PFSK-1 (cell line): ENCODE data around the gene PDSS1.

ENCODE experiments used
- FOXP2 ChIP-seq: optimal IDR thresholded peaks from 2 replicates; pipeline ENCODE3; 2011; ENCODE audit warnings: borderline replicate concordance, control low read depth, inconsistent platforms; ENCODE audit not compliant: insufficient read depth; ENCODE audit errors: extremely low read length, extremely low read depth
- POLR2AphosphoS5 ChIP-seq: IDR thresholded peaks from 2 replicates; pipeline ENCODE4 v1.6.1; 2012; ENCODE audit warnings: low read depth, mild to moderate bottlenecking, control low read depth, low read length, moderate library complexity
- REST ChIP-seq, 2 experiments: IDR thresholded peaks; 2 replicates each; pipeline versions ENCODE4 v1.6.1 to v1.8.0; 2011 to 2012; ENCODE audit warnings: low read depth in 2 of 2, low read length in 2 of 2, control low read depth in 1 of 2, inconsistent platforms in 1 of 2, mild to moderate bottlenecking in 1 of 2, moderate library complexity in 1 of 2; ENCODE audit not compliant: insufficient read depth in 1 of 2
- SIN3A ChIP-seq: IDR thresholded peaks from 2 replicates; pipeline ENCODE4 v1.6.1; 2012; ENCODE audit warnings: mild to moderate bottlenecking, low read length, moderate library complexity, borderline replicate concordance; ENCODE audit not compliant: insufficient read depth
- TAF1 ChIP-seq: IDR thresholded peaks from 2 replicates; pipeline ENCODE4 v1.6.1; 2012; ENCODE audit warnings: low read length, control low read depth, borderline replicate concordance; ENCODE audit not compliant: insufficient read depth

Gene PDSS1

GRCh38 chr10:26790221-26790995 lies 92.9 kb downstream of the PDSS1 start:
- TF ChIP-seq FOXP2: no peak
- no peak for TF ChIP-seq SIN3A
- no peak for TF ChIP-seq TAF1
- TF ChIP-seq REST (IDR thresholded peaks at IDR 0.05; ENCODE audit: insufficient read depth in 1 of 2, low read depth in 2 of 2, low read length in 2 of 2): no peak
- TF ChIP-seq POLR2AphosphoS5: no peak

- no peak for TF ChIP-seq POLR2AphosphoS5
- no peak for TF ChIP-seq REST (IDR thresholded peaks at IDR 0.05; ENCODE audit: insufficient read depth in 1 of 2, low read depth in 2 of 2, low read length in 2 of 2)
- no peak for TF ChIP-seq FOXP2
- no peak for TF ChIP-seq SIN3A
- no peak for TF ChIP-seq TAF1
These were observed 95.4 kb downstream of the PDSS1 start for GRCh38 chr10:26792758-26793495.
